Measurements from ENCODE around the gene ABCC5. TPM values are rescaled to one million over a fixed set of nuclear protein-coding genes. Genes with fewer than 3 reads are reported as not detected.
"Not testable (repeated sequence)": the region's sequence is repeated elsewhere in the genome, so short reads cannot be mapped to it uniquely, and the experiment has no call there.

ABCC5 gene
- polyA plus RNA-seq, 1 donor from 2014 or later: 5.6 TPM

DNA sequence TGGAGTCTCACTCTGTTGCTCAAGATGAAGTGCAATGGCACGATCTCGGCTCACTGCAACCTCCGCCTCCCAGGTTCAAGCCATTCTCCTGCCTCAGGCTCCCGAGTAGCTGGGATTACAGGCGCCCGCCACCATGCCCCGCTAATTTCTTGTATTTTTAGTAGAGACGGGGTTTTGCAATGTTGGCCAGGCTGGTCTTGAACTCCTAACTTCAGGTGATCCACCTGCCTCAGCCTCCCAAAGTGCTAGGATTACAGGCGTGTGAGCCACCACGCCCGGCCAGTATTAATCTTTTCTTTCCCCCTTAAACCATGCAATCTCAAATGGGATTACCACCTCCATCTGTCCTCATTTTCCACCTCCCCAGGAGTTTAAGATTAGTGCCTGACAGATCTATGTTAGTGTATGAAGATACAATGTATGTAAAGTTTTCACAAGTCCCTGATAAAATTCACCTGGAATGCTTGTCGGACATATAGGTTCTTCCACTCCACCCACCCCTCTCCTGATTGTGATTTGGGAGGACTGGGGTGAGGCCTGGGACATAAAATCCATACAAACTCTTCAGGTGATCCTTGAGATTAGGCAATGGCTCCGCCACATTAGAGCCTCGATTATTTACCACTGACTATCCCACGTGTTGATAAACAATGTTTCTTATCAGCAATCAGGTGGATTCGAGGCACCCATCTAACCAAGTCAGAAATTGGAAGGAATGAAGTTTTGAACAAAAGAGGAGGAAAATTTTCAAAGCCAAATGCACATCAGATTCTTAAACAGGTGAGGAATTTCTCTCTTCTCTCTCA lies 134.2 kb downstream of the ABCC5 start:
- no peaks in the 10 kb centered on the region for H3K9me3 Mint-ChIP-seq
- H3K27me3 Mint-ChIP-seq: peaks cover 4% of the 10 kb centered on the region
- peaks cover 2% of the 10 kb centered on the region for H3K36me3 Mint-ChIP-seq
- H3K4me1 Mint-ChIP-seq: peaks cover 29 to 37% (median 33%) of the 10 kb centered on the region in 3 donors
- peak overlapping the region; percentile 4 to 93 (median 91) for H3K27ac Mint-ChIP-seq
- peak overlapping the region; percentile 80 to 96 (median 95) for H3K4me3 Mint-ChIP-seq

DNA sequence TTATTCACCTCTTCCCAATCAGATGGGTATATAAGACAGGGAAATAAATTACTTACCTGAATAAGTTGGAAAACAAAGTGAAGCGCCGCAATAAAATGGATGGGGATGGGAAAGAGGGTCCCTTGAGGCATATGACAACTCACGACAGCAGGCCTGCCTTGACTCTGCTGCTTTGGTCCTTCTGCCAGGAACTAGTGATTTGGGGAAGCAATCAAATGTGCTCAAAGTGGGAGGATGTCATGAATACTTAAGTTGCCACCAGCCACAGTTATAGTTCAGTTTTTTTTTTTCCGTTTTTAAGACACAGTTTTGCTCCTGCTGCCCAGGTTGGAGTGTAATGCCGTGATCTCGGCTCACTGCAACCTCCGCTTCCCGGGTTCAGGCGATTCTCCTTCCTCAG lies 137.6 kb downstream of the ABCC5 start:
- peak overlapping the region in 1 of 3 donors; percentile 67 for H3K27ac Mint-ChIP-seq
- no peaks in the 10 kb centered on the region for H3K9me3 Mint-ChIP-seq
- H3K4me3 Mint-ChIP-seq: no peak overlapping the region
- peaks cover 2% of the 10 kb centered on the region for H3K36me3 Mint-ChIP-seq
- peaks cover 30 to 51% (median 42%) of the 10 kb centered on the region in 3 donors for H3K4me1 Mint-ChIP-seq
- H3K27me3 Mint-ChIP-seq: no peaks in the 10 kb centered on the region

DNA sequence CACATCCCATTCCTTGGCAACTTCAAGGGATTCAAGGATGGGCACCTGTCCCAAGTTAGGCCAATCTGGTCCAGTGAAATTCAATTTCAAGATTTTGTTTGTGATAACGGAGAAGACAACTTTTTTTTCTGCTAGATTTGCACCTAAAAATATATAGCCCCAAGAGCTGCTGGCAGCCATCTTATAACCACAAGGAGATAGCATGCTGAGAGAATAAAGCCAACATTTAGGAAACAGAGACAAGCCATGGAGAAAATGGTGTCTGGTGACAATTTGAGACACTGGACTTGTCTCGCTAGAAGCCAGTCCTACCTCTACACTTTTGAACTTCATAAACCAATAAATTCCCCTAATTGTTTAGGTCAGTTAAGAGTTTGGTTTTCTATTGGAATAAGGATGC lies 138.4 kb downstream of the ABCC5 start:
- Mint-ChIP-seq H3K9me3 (no peaks in the 10 kb centered on the region), H3K4me3 (no peak overlapping the region), H3K27me3 (no peaks in the 10 kb centered on the region), H3K4me1 (peaks cover 30 to 47% (median 38%) of the 10 kb centered on the region in 3 donors), H3K36me3 (peaks cover 5% of the 10 kb centered on the region), H3K27ac (no peak overlapping the region)

DNA sequence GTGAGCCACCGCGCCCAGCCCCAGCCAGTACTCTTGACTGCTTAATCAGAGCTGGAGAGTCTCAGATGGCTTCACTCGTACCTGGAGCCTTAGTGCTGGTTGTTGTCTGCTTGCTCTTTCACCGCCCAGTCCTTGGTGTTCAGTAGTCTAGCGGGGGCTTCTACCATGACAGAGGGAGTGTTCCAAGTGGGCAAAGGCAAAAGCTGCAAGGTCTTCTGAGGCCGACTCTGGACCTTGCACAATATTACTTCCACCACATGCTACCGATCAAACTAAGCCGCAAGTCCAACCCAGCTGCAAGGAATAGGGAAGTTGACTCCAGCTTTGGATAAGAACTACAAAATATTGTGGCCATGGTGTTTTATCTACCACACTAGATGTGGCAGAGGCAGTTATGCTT lies 139.6 kb downstream of the ABCC5 start:
- Mint-ChIP-seq H3K4me3 (no peak overlapping the region), H3K27me3 (no peaks in the 10 kb centered on the region), H3K27ac (no peak overlapping the region), H3K9me3 (no peaks in the 10 kb centered on the region), H3K36me3 (peaks cover 5% of the 10 kb centered on the region), H3K4me1 (peaks cover 19 to 40% (median 29%) of the 10 kb centered on the region in 3 donors)

DNA sequence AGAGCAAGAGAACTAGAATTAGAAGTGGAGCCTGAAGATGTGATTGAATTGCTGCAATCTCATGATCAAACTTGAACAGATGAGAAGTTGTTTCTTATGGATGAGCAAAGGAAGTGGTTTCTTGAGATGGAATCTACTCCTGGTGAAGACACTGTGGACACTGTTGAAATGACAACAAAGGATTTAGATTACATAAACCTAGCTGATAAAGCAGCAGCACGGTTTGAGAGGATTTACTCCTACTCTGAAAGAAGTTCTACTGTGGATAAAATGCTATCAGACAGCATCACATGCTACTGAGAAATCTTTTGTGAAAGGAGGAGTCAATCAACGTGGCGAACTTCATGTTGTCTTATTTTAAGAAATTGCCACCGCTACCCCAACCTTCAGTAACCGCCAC lies 140.5 kb downstream of the ABCC5 start:
- H3K36me3 Mint-ChIP-seq, H3K27ac Mint-ChIP-seq, H3K27me3 Mint-ChIP-seq, H3K9me3 Mint-ChIP-seq, H3K4me3 Mint-ChIP-seq: not testable (repeated sequence)
- H3K4me1 Mint-ChIP-seq: peaks cover 20 to 36% (median 25%) of the 10 kb centered on the region in 3 donors

DNA sequence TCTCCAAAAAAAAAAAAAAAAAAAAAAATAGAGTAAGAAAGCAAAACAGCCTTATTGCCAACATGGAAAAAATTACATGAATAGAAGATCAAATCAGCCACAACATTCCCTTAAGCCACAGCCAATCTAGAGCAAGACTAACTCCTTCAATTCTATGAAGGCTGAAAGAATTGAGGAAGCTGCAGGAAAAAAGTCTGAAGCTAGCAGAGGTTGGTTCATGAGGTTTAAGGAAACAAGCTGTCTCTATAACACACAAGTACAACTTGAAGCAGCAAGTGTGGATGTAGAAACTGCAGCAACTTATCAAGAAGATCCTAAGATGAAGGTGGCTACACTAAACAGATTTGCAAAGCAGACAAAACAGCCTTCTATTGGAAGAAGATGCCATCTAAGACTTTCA lies 142.3 kb downstream of the ABCC5 start:
- H3K36me3 Mint-ChIP-seq: peaks cover 5% of the 10 kb centered on the region
- no peak overlapping the region for H3K4me3 Mint-ChIP-seq
- H3K9me3 Mint-ChIP-seq: no peaks in the 10 kb centered on the region
- peak overlapping the region in 1 of 3 donors; percentile 4 for H3K27ac Mint-ChIP-seq
- H3K4me1 Mint-ChIP-seq: peaks cover 28 to 41% (median 31%) of the 10 kb centered on the region in 3 donors
- no peaks in the 10 kb centered on the region for H3K27me3 Mint-ChIP-seq

DNA sequence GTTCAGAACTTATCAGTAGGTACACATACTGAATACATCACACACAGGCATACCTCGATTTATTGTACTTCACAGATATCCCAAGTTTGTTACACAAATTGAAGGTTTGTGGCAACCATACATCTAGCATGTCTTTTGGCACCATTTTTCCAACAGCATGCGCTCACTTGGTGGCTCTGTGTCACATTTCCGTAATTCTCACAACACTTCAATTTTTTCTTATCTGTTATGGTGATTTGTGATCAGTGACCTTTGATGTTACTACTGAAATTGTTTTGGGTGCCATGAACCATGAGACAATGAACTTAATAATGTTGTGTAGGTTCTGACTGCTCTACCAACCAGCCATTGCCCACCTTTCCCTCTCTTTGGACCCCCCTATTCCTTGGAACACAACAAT lies 143.8 kb downstream of the ABCC5 start:
- H3K9me3 Mint-ChIP-seq: no peaks in the 10 kb centered on the region
- H3K4me1 Mint-ChIP-seq: peaks cover 30 to 36% (median 31%) of the 10 kb centered on the region in 3 donors
- no peaks in the 10 kb centered on the region for H3K27me3 Mint-ChIP-seq
- H3K36me3 Mint-ChIP-seq: peaks cover 5% of the 10 kb centered on the region
- H3K27ac Mint-ChIP-seq: no peak overlapping the region
- peak overlapping the region in 1 of 4 donors; percentile 73 for H3K4me3 Mint-ChIP-seq

DNA sequence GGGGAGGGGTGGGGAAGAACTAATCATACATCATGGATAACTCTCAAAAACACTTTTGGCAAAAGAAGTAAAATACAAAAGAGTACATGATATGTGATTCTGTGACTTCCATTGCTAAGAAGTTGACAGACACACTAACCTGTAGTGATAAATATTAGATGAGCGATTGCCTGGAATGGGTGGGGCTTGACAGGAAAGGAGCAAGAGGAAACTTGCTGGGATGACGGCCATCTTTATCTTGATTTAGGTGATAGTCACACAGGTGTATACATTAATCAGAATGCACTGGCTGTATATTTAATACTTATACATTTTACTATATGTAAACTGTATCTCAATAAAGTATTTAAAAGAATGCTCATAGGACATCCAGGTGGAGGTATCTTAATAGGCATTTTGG lies 146.1 kb downstream of the ABCC5 start:
- peaks cover 16 to 27% (median 25%) of the 10 kb centered on the region in 3 donors for H3K4me1 Mint-ChIP-seq
- no peaks in the 10 kb centered on the region for H3K27me3 Mint-ChIP-seq
- no peak overlapping the region for H3K27ac Mint-ChIP-seq
- no peaks in the 10 kb centered on the region for H3K9me3 Mint-ChIP-seq
- peaks cover 2% of the 10 kb centered on the region for H3K36me3 Mint-ChIP-seq
- H3K4me3 Mint-ChIP-seq: no peak overlapping the region

DNA sequence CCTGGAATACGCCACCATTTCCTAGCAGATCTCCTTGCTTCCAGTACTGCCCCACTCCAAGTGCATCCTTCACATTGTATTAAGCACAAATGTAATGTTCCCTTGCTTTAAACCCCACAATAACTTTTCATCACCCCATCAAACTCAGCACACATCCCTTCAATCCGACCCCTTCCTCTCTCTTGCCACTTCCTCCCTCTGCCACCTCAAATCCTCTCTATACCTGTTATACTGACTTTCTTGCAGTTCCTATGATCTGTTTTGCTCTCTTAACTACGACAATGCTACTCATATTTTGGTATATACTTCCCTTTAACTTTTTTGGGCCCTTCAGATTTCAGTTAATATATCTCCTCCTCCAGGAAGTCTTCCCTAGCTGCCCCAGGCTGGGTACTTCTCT lies 147.1 kb downstream of the ABCC5 start:
- Mint-ChIP-seq H3K9me3 (no peaks in the 10 kb centered on the region), H3K4me1 (peaks cover 18 to 25% (median 22%) of the 10 kb centered on the region in 3 donors), H3K36me3 (peaks cover 2% of the 10 kb centered on the region), H3K27me3 (no peaks in the 10 kb centered on the region), H3K27ac (no peak overlapping the region), H3K4me3 (no peak overlapping the region)

Other genes starting within 250 kb of the ABCC5 start
- gene MAP6D1, start 192.3 kb downstream of the ABCC5 start, polyA plus RNA-seq: not detected
- gene PARL, start 133.0 kb downstream of the ABCC5 start, polyA plus RNA-seq: 95.3 TPM
- gene HTR3D, start 13.9 kb upstream of the ABCC5 start, polyA plus RNA-seq: not detected
- not detected for gene HTR3C, start 35.2 kb upstream of the ABCC5 start, polyA plus RNA-seq
- gene HTR3E, start 79.2 kb upstream of the ABCC5 start, polyA plus RNA-seq: not detected
- 44.5 TPM for gene EIF2B5, start 117.5 kb upstream of the ABCC5 start, polyA plus RNA-seq
- 6.4 TPM for gene DVL3, start 137.5 kb upstream of the ABCC5 start, polyA plus RNA-seq
- 249 TPM for gene AP2M1, start 157.0 kb upstream of the ABCC5 start, polyA plus RNA-seq
- 49.1 TPM for gene ABCF3, start 168.3 kb upstream of the ABCC5 start, polyA plus RNA-seq
- gene VWA5B2, start 211.7 kb upstream of the ABCC5 start, polyA plus RNA-seq: 0.20 TPM
- gene ALG3, start 231.1 kb upstream of the ABCC5 start, polyA plus RNA-seq: 72.3 TPM
- 3.2 TPM for gene EEF1AKMT4, start 231.8 kb upstream of the ABCC5 start, polyA plus RNA-seq
- not detected for gene CAMK2N2, start 243.7 kb upstream of the ABCC5 start, polyA plus RNA-seq